Stimulated activated naive CD8-positive, alpha-beta T cell treated with anti-CD3 and anti-CD28 coated beads, Interleukin-15, Interleukin-2, amounts not matched to agents 100 ng/mL and 50 ng/mL, for 24 hours (primary cell): ENCODE measurements around the gene TCF12.
A peak's percentile ranks its signal among the peaks of the same experiment; 100 is the strongest.
"Not testable (repeated sequence)": the region's sequence is repeated elsewhere in the genome, so short reads cannot be mapped to it uniquely, and the experiment has no call there.

ENCODE experiments used
- H3K27ac Mint-ChIP-seq: one replicate; pipeline ENCODE4 v1.8.0; 2021; ENCODE audit warnings: mild to moderate bottlenecking, mixed read lengths
- H3K27me3 Mint-ChIP-seq: one replicate; pipeline ENCODE4 v1.8.0; 2021; ENCODE audit warnings: mixed read lengths
- H3K36me3 Mint-ChIP-seq: one replicate; pipeline ENCODE4 v1.8.0; 2021; ENCODE audit warnings: low read depth, mixed read lengths
- H3K4me1 Mint-ChIP-seq: one replicate; pipeline ENCODE4 v1.8.0; 2021; ENCODE audit warnings: low read depth, mixed read lengths
- H3K4me3 Mint-ChIP-seq: one replicate; pipeline ENCODE4 v1.8.0; 2021; ENCODE audit warnings: mild to moderate bottlenecking, mixed read lengths
- H3K9me3 Mint-ChIP-seq: one replicate; pipeline ENCODE4 v1.8.0; 2021; ENCODE audit warnings: mixed read lengths

The TCF12 gene

GRCh38 chr15:57097246-57097645 lies 178.8 kb downstream of the TCF12 start:
- peaks cover 43% of the 10 kb centered on the region for H3K36me3 Mint-ChIP-seq
- H3K4me3 Mint-ChIP-seq = no peak overlapping the region
- no peak overlapping the region for H3K27ac Mint-ChIP-seq
- peaks cover 21% of the 10 kb centered on the region for H3K4me1 Mint-ChIP-seq
- no peaks in the 10 kb centered on the region for H3K27me3 Mint-ChIP-seq
- no peaks in the 10 kb centered on the region for H3K9me3 Mint-ChIP-seq

- peaks cover 35% of the 10 kb centered on the region for H3K36me3 Mint-ChIP-seq
- not testable (repeated sequence) for H3K27me3 Mint-ChIP-seq, H3K9me3 Mint-ChIP-seq, H3K4me3 Mint-ChIP-seq
- peak overlapping the region; percentile 28 for H3K27ac Mint-ChIP-seq
- H3K4me1 Mint-ChIP-seq = peaks cover 21% of the 10 kb centered on the region
Observed at GRCh38 chr15:57097919-57098543, 179.6 kb downstream of the TCF12 start.

- peaks cover 21% of the 10 kb centered on the region for H3K4me1 Mint-ChIP-seq
- H3K27ac Mint-ChIP-seq = no peak overlapping the region
- H3K27me3 Mint-ChIP-seq = no peaks in the 10 kb centered on the region
- H3K4me3 Mint-ChIP-seq = no peak overlapping the region
- H3K36me3 Mint-ChIP-seq = peaks cover 28% of the 10 kb centered on the region
- no peaks in the 10 kb centered on the region for H3K9me3 Mint-ChIP-seq
Observed at GRCh38 chr15:57098896-57099295, 180.5 kb downstream of the TCF12 start.

DNA sequence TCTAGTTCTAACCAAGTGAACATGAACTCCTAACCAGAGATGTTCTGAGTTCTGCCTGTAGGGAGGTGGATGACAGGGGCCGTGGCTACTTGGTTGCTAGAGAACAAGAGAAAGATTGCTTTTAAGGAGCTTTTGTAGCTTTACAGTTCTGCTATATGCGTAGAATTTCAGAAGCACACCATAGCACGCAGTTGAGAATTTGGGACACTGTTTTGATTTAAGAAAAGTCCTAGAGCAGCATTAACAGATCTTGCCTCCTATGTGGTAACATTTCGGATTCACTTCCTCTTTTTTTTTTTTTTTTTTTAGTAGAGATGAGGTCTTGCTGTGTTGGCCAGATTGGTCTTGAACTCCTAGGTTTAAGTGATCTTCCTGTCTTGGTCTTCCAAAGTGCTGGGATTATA lies 181.7 kb downstream of the TCF12 start:
- no peak overlapping the region for H3K4me3 Mint-ChIP-seq
- peaks cover 17% of the 10 kb centered on the region for H3K36me3 Mint-ChIP-seq
- no peaks in the 10 kb centered on the region for H3K9me3 Mint-ChIP-seq
- H3K27ac Mint-ChIP-seq = no peak overlapping the region
- H3K4me1 Mint-ChIP-seq = peaks cover 21% of the 10 kb centered on the region
- no peaks in the 10 kb centered on the region for H3K27me3 Mint-ChIP-seq

GRCh38 chr15:57102858-57103257 lies 184.4 kb downstream of the TCF12 start:
- no peak overlapping the region for H3K4me3 Mint-ChIP-seq
- peaks cover 30% of the 10 kb centered on the region for H3K36me3 Mint-ChIP-seq
- no peaks in the 10 kb centered on the region for H3K9me3 Mint-ChIP-seq
- H3K4me1 Mint-ChIP-seq = peaks cover 18% of the 10 kb centered on the region
- no peak overlapping the region for H3K27ac Mint-ChIP-seq
- no peaks in the 10 kb centered on the region for H3K27me3 Mint-ChIP-seq

- Mint-ChIP-seq H3K4me3 (no peak overlapping the region), H3K27ac (no peak overlapping the region), H3K4me1 (peaks cover 24% of the 10 kb centered on the region), H3K36me3 (peaks cover 20% of the 10 kb centered on the region), H3K9me3 (no peaks in the 10 kb centered on the region), H3K27me3 (no peaks in the 10 kb centered on the region)
Observed at GRCh38 chr15:57108296-57108695, 189.9 kb downstream of the TCF12 start.

DNA sequence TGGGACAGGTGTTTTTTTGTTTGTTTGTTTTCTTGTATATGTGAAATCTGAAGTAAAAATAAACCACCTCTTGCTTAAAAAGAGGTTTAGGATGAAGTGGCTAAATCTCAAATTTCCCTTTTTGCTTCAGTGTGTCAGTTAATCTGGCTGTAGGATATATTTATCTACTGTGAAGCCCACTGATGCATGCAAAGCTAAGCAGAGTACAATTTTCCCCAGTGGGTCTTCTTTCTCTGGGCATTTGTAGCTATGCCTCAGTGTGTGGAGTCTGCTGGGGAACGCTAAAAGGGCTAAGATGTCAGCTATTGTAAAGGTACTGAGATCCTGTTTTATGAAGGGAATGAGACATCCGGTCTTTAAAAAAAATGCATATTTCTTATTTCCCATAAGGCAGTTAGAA lies 190.6 kb downstream of the TCF12 start:
- no peaks in the 10 kb centered on the region for H3K27me3 Mint-ChIP-seq
- H3K4me1 Mint-ChIP-seq = peaks cover 24% of the 10 kb centered on the region
- H3K27ac Mint-ChIP-seq = no peak overlapping the region
- no peaks in the 10 kb centered on the region for H3K9me3 Mint-ChIP-seq
- no peak overlapping the region for H3K4me3 Mint-ChIP-seq
- peaks cover 20% of the 10 kb centered on the region for H3K36me3 Mint-ChIP-seq

GRCh38 chr15:57111002-57111401 lies 192.6 kb downstream of the TCF12 start:
- peaks cover 24% of the 10 kb centered on the region for H3K4me1 Mint-ChIP-seq
- no peaks in the 10 kb centered on the region for H3K9me3 Mint-ChIP-seq
- H3K4me3 Mint-ChIP-seq = no peak overlapping the region
- H3K27me3 Mint-ChIP-seq = no peaks in the 10 kb centered on the region
- peaks cover 13% of the 10 kb centered on the region for H3K36me3 Mint-ChIP-seq
- peak overlapping the region; percentile 67 for H3K27ac Mint-ChIP-seq

DNA sequence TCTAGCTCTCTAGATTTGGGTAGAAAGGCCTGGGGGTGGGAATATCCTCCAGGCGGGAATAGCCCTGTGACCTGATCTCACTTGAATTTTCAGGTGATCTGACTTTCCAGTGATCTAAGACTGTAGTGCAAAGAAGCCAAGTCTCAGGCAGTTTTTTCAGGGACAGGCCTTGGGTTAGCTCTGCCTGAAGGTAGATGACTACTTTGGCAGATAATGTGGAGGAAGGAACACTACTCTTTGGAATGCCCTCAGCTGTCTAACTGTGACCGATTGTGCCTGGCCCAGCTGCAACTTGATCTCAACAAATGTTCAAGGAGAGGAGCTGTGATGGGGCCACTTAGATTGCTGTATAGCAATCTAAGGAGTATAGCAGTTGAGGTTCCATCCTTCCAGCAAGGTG lies 193.7 kb downstream of the TCF12 start:
- Mint-ChIP-seq H3K27me3 (no peaks in the 10 kb centered on the region), H3K27ac (no peak overlapping the region), H3K4me1 (peaks cover 29% of the 10 kb centered on the region), H3K9me3 (no peaks in the 10 kb centered on the region), H3K36me3 (peaks cover 2% of the 10 kb centered on the region), H3K4me3 (no peak overlapping the region)

- Mint-ChIP-seq H3K27ac (no peak overlapping the region), H3K36me3 (no peaks in the 10 kb centered on the region), H3K9me3 (no peaks in the 10 kb centered on the region), H3K4me1 (peaks cover 34% of the 10 kb centered on the region), H3K4me3 (no peak overlapping the region), H3K27me3 (no peaks in the 10 kb centered on the region)
Observed at GRCh38 chr15:57114070-57114469, 195.6 kb downstream of the TCF12 start.

- Mint-ChIP-seq H3K4me1 (peaks cover 32% of the 10 kb centered on the region), H3K27me3 (no peaks in the 10 kb centered on the region), H3K9me3 (no peaks in the 10 kb centered on the region), H3K27ac (peak overlapping the region; percentile 30), H3K36me3 (peaks cover 11% of the 10 kb centered on the region), H3K4me3 (no peak overlapping the region)
Observed at GRCh38 chr15:57118013-57118799, 199.8 kb downstream of the TCF12 start.

DNA sequence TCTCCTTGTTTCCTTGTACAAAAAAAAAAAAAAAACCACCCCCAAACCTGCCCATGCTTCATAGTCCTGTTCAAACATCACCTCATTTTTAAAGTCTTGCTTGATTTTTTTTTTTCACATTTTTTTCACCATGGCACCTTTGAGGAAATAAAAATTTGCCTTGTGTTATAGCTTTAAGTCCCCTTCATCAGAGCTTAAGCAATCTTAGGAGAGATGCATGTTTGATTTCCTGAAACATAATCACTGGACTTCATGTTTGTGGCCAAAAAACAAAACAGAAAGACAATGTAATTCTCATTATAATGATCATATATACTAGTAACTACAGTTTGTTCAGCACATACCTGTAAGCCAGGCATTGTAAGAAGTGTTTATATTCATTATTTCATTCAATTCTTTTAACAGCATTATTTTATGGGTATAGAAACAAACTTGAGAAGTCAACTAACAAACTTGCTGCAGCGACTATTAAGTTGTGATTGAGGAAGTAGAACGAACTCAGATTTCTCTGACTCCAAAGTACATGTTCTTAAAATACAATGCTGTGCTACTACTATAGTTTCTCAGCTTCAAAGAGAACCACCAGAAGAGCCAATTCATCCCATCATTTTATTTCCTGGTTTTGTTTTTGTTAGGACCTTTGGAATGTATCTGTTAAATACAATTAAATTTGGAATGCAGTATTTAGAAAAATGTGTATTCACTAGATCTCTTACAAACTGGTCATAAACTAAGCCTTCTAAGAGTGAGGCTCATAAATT lies 203.8 kb downstream of the TCF12 start:
- H3K4me1 Mint-ChIP-seq = peaks cover 27% of the 10 kb centered on the region
- no peaks in the 10 kb centered on the region for H3K9me3 Mint-ChIP-seq
- no peaks in the 10 kb centered on the region for H3K27me3 Mint-ChIP-seq
- H3K36me3 Mint-ChIP-seq = peaks cover 30% of the 10 kb centered on the region
- H3K4me3 Mint-ChIP-seq = no peak overlapping the region
- H3K27ac Mint-ChIP-seq = no peak overlapping the region

GRCh38 chr15:57124036-57124435 lies 205.6 kb downstream of the TCF12 start:
- H3K4me3 Mint-ChIP-seq = no peak overlapping the region
- H3K4me1 Mint-ChIP-seq = peaks cover 19% of the 10 kb centered on the region
- H3K36me3 Mint-ChIP-seq = peaks cover 45% of the 10 kb centered on the region
- H3K9me3 Mint-ChIP-seq = no peaks in the 10 kb centered on the region
- no peak overlapping the region for H3K27ac Mint-ChIP-seq
- no peaks in the 10 kb centered on the region for H3K27me3 Mint-ChIP-seq

DNA sequence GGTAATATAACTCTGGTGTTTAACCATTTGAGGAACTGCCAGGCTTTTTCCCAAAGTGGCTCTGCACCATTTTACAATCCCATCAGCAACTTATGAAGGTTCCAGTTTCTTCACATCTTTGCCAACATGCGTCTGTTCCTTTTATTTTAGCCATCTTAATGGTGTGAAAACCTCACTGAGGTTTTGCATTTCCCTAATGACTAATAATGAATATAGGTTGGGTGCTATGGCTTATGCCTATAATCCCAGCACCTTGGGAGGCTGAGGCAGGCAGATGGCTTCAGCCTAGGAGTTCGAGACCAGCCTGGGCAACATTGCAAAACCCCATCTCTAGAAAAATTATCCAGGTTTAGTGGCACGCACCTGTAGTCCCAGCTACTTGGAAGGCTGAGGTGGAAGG lies 210.6 kb downstream of the TCF12 start:
- Mint-ChIP-seq H3K4me1 (peaks cover 47% of the 10 kb centered on the region), H3K4me3 (no peak overlapping the region), H3K27ac (no peak overlapping the region), H3K27me3 (no peaks in the 10 kb centered on the region), H3K36me3 (peaks cover 58% of the 10 kb centered on the region), H3K9me3 (no peaks in the 10 kb centered on the region)

DNA sequence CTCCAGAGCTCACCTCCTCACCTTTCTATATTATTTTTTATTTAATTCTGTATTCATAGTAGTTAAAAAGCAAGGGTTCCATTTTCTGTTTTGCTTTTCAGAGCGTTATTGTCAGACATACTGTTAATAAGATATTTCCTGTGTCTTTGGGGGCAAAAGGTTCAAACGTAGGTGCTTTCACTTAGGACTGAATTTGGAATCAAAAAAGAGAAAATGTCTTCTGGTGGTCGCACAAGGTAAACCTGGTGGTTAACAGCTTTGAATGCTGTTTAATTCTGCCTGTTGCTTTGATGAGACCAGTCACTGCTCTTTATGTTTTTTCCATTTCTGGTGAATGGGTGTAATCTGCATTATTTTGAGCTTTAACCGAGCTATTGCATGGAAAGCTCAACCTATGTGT lies 212.5 kb downstream of the TCF12 start:
- H3K9me3 Mint-ChIP-seq = no peaks in the 10 kb centered on the region

More for the DNA sequence above, 212.5 kb downstream of the TCF12 start:
- H3K4me1 Mint-ChIP-seq = peaks cover 66% of the 10 kb centered on the region
- H3K4me3 Mint-ChIP-seq = no peak overlapping the region
- no peaks in the 10 kb centered on the region for H3K27me3 Mint-ChIP-seq
- H3K36me3 Mint-ChIP-seq = peaks cover 47% of the 10 kb centered on the region
- H3K27ac Mint-ChIP-seq = no peak overlapping the region
